Measurements from ENCODE around the gene DNAH9. TPM values are rescaled to one million over a fixed set of nuclear protein-coding genes. Genes with fewer than 3 reads are reported as not detected.

Gene DNAH9
- total and polyA plus RNA-seq, 8 donors = 0.28 to 18.3 (median 0.42) TPM; not detected in 2

DNA sequence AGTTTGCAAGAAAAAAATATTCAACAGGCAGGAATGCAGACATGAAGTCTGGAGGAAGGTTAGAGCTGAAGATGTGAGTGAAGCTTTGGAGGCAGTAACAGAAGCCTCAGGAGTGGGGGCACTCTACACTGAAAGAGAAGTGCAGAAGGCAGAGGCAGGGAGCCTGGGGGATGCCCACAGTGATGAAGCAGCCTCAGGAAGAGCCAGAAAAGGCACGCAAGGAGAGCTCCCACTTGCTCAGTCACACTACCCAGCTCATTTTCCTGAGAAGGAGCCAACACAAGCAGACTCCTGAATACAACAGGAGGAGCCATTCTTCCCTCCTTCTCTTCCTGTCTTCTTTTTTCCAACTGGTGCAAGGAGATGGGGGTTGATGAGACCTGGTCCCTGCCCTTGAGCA lies 45.1 kb upstream of the DNAH9 start:
- no peaks in the 10 kb centered on the region for H3K9me3 ChIP-seq
- no peaks in the 10 kb centered on the region for H3K27me3 ChIP-seq
- TF ChIP-seq CTCF (IDR thresholded peaks at IDR 0.05) (no peak), EP300 (IDR thresholded peaks at IDR 0.05) (no peak), POLR2AphosphoS5 (IDR thresholded peaks at IDR 0.05) (no peak), POLR2A (IDR thresholded peaks at IDR 0.05) (no peak)
- no peak overlapping the region for H3K4me3 ChIP-seq
- no peak overlapping the region for H3K27ac ChIP-seq
- 64 to 75% (median 69%) methylated on average over 1 of the region's 1 CpG for WGBS, 5 donors
- H3K36me3 ChIP-seq = no peaks in the 10 kb centered on the region
- no peak for DNase-seq
- intact Hi-C loops (cut with DNase I; ENCODE audit: low total_unique reads) = no loop called here
- H3K4me1 ChIP-seq = no peaks in the 10 kb centered on the region

DNA sequence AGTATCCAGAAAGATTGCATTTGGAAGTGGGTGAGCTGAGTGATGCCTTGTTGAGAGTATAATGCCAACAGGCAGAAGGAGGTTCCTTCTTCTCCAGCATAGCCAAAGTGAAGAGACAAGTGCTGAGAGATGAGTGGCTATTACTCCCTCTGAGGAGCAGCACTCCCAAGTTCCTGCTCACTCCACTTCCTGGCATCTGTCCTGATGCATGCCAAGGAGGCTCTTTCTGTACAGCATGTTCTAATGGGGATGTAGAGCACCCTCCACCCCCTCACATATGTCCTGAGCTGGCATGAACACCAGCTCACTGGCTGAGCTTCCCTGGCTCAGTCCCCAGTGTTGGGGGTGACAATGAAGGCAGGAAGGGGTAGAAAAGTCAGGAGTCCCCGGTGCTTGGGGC lies 44.2 kb upstream of the DNAH9 start:
- Histone ChIP-seq H3K36me3 (no peaks in the 10 kb centered on the region), H3K27ac (no peak overlapping the region), H3K4me3 (no peak overlapping the region), H3K9me3 (no peaks in the 10 kb centered on the region), H3K4me1 (no peaks in the 10 kb centered on the region), H3K27me3 (no peaks in the 10 kb centered on the region)
- no peak for DNase-seq
- WGBS, 5 donors = 40 to 89% (median 68%) methylated on average over 1 of the region's 1 CpG
- intact Hi-C loops (cut with DNase I; ENCODE audit: low total_unique reads) = no loop called here
- no peak for TF ChIP-seq EP300 (IDR thresholded peaks at IDR 0.05)
- no peak for TF ChIP-seq CTCF (IDR thresholded peaks at IDR 0.05)
- TF ChIP-seq POLR2AphosphoS5 (IDR thresholded peaks at IDR 0.05) = no peak
- no peak for TF ChIP-seq POLR2A (IDR thresholded peaks at IDR 0.05)

GRCh38 chr17:11554542-11554941 lies 43.7 kb upstream of the DNAH9 start:
- 76 to 94% (median 88%) methylated on average over 5 of the region's 5 CpGs for WGBS, 5 donors
- Histone ChIP-seq H3K4me1 (no peaks in the 10 kb centered on the region), H3K27me3 (no peaks in the 10 kb centered on the region), H3K27ac (no peak overlapping the region), H3K36me3 (no peaks in the 10 kb centered on the region), H3K4me3 (no peak overlapping the region), H3K9me3 (no peaks in the 10 kb centered on the region)
- no peak for DNase-seq
- TF ChIP-seq EP300 (IDR thresholded peaks at IDR 0.05) (no peak), POLR2AphosphoS5 (IDR thresholded peaks at IDR 0.05) (no peak), CTCF (IDR thresholded peaks at IDR 0.05) (no peak), POLR2A (IDR thresholded peaks at IDR 0.05) (no peak)
- intact Hi-C loops (cut with DNase I; ENCODE audit: low total_unique reads) = no loop called here

DNA sequence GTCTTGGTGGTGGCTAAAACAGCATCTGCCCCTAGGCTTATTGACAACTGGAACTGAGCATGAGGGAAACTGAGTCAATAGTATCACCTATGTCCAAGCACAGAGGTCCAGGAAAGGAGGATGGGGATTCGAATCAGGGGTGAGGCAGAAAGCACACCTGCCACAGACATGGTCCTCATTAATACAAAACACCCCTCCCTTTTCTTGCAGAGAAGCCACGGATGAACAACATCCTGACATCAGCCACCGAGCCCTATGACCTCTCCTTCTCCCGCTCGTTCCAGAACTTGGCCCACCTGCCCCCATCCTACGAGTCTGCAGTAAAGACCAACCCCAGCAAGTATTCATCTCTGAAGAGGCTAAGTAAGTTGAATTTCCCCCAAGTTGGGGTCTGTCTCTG lies 42.7 kb upstream of the DNAH9 start:
- Histone ChIP-seq H3K4me3 (no peak overlapping the region), H3K9me3 (no peaks in the 10 kb centered on the region), H3K27me3 (no peaks in the 10 kb centered on the region), H3K36me3 (no peaks in the 10 kb centered on the region), H3K27ac (no peak overlapping the region), H3K4me1 (no peaks in the 10 kb centered on the region)
- TF ChIP-seq EP300 (IDR thresholded peaks at IDR 0.05) (no peak), CTCF (IDR thresholded peaks at IDR 0.05) (no peak), POLR2AphosphoS5 (IDR thresholded peaks at IDR 0.05) (no peak), POLR2A (IDR thresholded peaks at IDR 0.05) (no peak)
- DNase-seq = no peak
- WGBS, 5 donors = 84 to 93% (median 87%) methylated on average over 6 of the region's 6 CpGs
- intact Hi-C loops (cut with DNase I; ENCODE audit: low total_unique reads) = no loop called here
